ENCODE results near the gene CTXN2.

DNA sequence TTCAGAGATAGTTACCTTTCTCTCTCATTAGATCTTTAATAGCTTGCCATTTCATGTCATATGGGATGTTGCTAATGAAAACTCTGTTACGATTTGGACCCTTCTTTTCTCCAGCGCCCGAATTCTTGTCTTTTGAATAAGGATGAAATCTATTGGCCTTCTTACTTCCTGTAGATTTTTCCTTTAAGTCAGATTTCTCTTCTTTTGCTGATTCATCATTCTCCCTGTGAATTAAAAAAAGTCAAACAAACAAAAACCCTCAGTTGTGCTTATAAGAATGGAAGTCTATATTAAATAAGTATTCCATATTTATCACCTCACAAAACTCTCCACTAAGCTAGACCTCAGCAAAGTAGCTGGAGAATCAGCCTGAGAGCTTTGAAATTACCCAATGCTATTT, 22.8 kb upstream of the CTXN2 start:
- TF ChIP-seq, protein P1, sequence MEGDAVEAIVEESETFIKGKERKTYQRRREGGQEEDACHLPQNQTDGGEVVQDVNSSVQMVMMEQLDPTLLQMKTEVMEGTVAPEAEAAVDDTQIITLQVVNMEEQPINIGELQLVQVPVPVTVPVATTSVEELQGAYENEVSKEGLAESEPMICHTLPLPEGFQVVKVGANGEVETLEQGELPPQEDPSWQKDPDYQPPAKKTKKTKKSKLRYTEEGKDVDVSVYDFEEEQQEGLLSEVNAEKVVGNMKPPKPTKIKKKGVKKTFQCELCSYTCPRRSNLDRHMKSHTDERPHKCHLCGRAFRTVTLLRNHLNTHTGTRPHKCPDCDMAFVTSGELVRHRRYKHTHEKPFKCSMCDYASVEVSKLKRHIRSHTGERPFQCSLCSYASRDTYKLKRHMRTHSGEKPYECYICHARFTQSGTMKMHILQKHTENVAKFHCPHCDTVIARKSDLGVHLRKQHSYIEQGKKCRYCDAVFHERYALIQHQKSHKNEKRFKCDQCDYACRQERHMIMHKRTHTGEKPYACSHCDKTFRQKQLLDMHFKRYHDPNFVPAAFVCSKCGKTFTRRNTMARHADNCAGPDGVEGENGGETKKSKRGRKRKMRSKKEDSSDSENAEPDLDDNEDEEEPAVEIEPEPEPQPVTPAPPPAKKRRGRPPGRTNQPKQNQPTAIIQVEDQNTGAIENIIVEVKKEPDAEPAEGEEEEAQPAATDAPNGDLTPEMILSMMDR (IDR thresholded peaks at IDR 0.05): no peak
- TF ChIP-seq, protein P2, sequence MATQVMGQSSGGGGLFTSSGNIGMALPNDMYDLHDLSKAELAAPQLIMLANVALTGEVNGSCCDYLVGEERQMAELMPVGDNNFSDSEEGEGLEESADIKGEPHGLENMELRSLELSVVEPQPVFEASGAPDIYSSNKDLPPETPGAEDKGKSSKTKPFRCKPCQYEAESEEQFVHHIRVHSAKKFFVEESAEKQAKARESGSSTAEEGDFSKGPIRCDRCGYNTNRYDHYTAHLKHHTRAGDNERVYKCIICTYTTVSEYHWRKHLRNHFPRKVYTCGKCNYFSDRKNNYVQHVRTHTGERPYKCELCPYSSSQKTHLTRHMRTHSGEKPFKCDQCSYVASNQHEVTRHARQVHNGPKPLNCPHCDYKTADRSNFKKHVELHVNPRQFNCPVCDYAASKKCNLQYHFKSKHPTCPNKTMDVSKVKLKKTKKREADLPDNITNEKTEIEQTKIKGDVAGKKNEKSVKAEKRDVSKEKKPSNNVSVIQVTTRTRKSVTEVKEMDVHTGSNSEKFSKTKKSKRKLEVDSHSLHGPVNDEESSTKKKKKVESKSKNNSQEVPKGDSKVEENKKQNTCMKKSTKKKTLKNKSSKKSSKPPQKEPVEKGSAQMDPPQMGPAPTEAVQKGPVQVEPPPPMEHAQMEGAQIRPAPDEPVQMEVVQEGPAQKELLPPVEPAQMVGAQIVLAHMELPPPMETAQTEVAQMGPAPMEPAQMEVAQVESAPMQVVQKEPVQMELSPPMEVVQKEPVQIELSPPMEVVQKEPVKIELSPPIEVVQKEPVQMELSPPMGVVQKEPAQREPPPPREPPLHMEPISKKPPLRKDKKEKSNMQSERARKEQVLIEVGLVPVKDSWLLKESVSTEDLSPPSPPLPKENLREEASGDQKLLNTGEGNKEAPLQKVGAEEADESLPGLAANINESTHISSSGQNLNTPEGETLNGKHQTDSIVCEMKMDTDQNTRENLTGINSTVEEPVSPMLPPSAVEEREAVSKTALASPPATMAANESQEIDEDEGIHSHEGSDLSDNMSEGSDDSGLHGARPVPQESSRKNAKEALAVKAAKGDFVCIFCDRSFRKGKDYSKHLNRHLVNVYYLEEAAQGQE (IDR thresholded peaks at IDR 0.05; ENCODE audit: insufficient read depth in 1 of 2, low read depth in 2 of 2, low read length in 1 of 2): no peak
- TF ChIP-seq POLR2AphosphoS5 (IDR thresholded peaks at IDR 0.05; ENCODE audit: low read depth, low read length) (no peak), SIN3A (IDR thresholded peaks at IDR 0.05; ENCODE audit: borderline replicate concordance, insufficient read depth, low read depth, low read length) (no peak), TCF7L2 (IDR thresholded peaks at IDR 0.05; ENCODE audit: low read depth, low read length) (no peak)

All from Panc1 (cell line).